Measurements from ENCODE around the gene SURF4.

SURF4 gene

GRCh38 chr9:133380734-133381133 lies 4.9 kb upstream of the SURF4 start:
- TF ChIP-seq MAX (IDR thresholded peaks at IDR 0.05) (no peak), TCF12 (IDR thresholded peaks at IDR 0.05; ENCODE audit: low read depth) (no peak), USF1 (IDR thresholded peaks at IDR 0.05) (no peak), EGR1 (IDR thresholded peaks at IDR 0.05) (no peak), RAD21 (IDR thresholded peaks at IDR 0.05; ENCODE audit: low read depth) (no peak)

- TF ChIP-seq REST (IDR thresholded peaks at IDR 0.05; ENCODE audit: low read depth) (no peak), USF1 (IDR thresholded peaks at IDR 0.05) (peak; percentile 51; the same call in 1 of the 2 replicates), CREB1 (IDR thresholded peaks at IDR 0.05; ENCODE audit: low read depth) (no peak), NFIC (IDR thresholded peaks at IDR 0.05) (no peak), TAF1 (IDR thresholded peaks at IDR 0.05; ENCODE audit: low read depth) (no peak), EGR1 (IDR thresholded peaks at IDR 0.05) (no peak), TCF12 (IDR thresholded peaks at IDR 0.05; ENCODE audit: low read depth) (no peak), TEAD4 (IDR thresholded peaks at IDR 0.05) (no peak), YY1 (IDR thresholded peaks at IDR 0.05; ENCODE audit: low read depth) (no peak)
Observed at GRCh38 chr9:133379153-133380086, 3.6 kb upstream of the SURF4 start.

GRCh38 chr9:133378408-133378962 lies 2.6 kb upstream of the SURF4 start:
- TF ChIP-seq EGR1 (IDR thresholded peaks at IDR 0.05) (no peak), NFIC (IDR thresholded peaks at IDR 0.05) (peak; percentile 65)

GRCh38 chr9:133377721-133378216 lies 1.9 kb upstream of the SURF4 start:
- no peak for TF ChIP-seq TCF12 (IDR thresholded peaks at IDR 0.05; ENCODE audit: low read depth)
- TF ChIP-seq MAX (IDR thresholded peaks at IDR 0.05), result peak; percentile 52
- TF ChIP-seq ZBTB7A (IDR thresholded peaks at IDR 0.05; ENCODE audit: low read depth), result 0 out of 2 replicates have a peak, but pooled peaks have one; percentile 39

- TF ChIP-seq ZBTB7A (IDR thresholded peaks at IDR 0.05; ENCODE audit: low read depth), result peak; percentile 88
- TF ChIP-seq NFIC (IDR thresholded peaks at IDR 0.05), result no peak
Observed at GRCh38 chr9:133375116-133375723, 640 bp downstream of the SURF4 start.

GRCh38 chr9:133374612-133375115 lies 1.2 kb downstream of the SURF4 start:
- TF ChIP-seq REST (IDR thresholded peaks at IDR 0.05; ENCODE audit: low read depth) (no peak), EP300 (IDR thresholded peaks at IDR 0.05; ENCODE audit: borderline replicate concordance) (no peak), RAD21 (IDR thresholded peaks at IDR 0.05; ENCODE audit: low read depth) (no peak), TAF1 (IDR thresholded peaks at IDR 0.05; ENCODE audit: low read depth) (no peak), EGR1 (IDR thresholded peaks at IDR 0.05) (no peak), CEBPB (IDR thresholded peaks at IDR 0.05) (no peak), TCF12 (IDR thresholded peaks at IDR 0.05; ENCODE audit: low read depth) (no peak), MAX (IDR thresholded peaks at IDR 0.05) (no peak), USF1 (IDR thresholded peaks at IDR 0.05) (no peak), CREB1 (IDR thresholded peaks at IDR 0.05; ENCODE audit: low read depth) (no peak), ZBTB7A (IDR thresholded peaks at IDR 0.05; ENCODE audit: low read depth) (no peak), YY1 (IDR thresholded peaks at IDR 0.05; ENCODE audit: low read depth) (no peak), TEAD4 (IDR thresholded peaks at IDR 0.05) (no peak), NFIC (IDR thresholded peaks at IDR 0.05) (no peak)

Data from Ishikawa (cell line).